ENCODE data around the gene CHST11. TPM values are rescaled to one million over a fixed set of nuclear protein-coding genes. Genes with fewer than 3 reads are reported as not detected.

The CHST11 gene
- total and polyA plus RNA-seq, 8 donors, result 11.1 to 56.9 (median 14.8) TPM

GRCh38 chr12:104733717-104734175, 277.0 kb downstream of the CHST11 start:
- Histone ChIP-seq H3K27ac (no peak overlapping the region), H3K4me1 (peaks cover 9 to 46% of the 10 kb centered on the region in 2 donors), H3K9me3 (no peaks in the 10 kb centered on the region), H3K27me3 (no peaks in the 10 kb centered on the region), H3K4me3 (no peak overlapping the region), H3K36me3 (no peaks in the 10 kb centered on the region)
- DNase-seq, result peak in 1 of 4 donors; percentile 47
- ATAC-seq, result peak; percentile 77
- TF ChIP-seq CTCF (IDR thresholded peaks at IDR 0.05), result no peak
- intact Hi-C loops (cut with DNase I), result no loop called here

- H3K27me3 ChIP-seq, result no peaks in the 10 kb centered on the region
- no peak for TF ChIP-seq CTCF (IDR thresholded peaks at IDR 0.05)
- DNase-seq (no peak), ATAC-seq (no peak)
- intact Hi-C loops (cut with DNase I), result no loop called here
- H3K36me3 ChIP-seq, result no peaks in the 10 kb centered on the region
- no peak overlapping the region for H3K27ac ChIP-seq
- H3K4me3 ChIP-seq, result no peak overlapping the region
- H3K4me1 ChIP-seq, result peaks cover 12 to 39% of the 10 kb centered on the region in 2 donors
- H3K9me3 ChIP-seq, result no peaks in the 10 kb centered on the region
Measured at GRCh38 chr12:104734541-104735095, 277.9 kb downstream of the CHST11 start.

GRCh38 chr12:104735801-104736200, 279.1 kb downstream of the CHST11 start:
- DNase-seq (no peak), ATAC-seq (no peak)
- H3K9me3 ChIP-seq, result no peaks in the 10 kb centered on the region
- no peak for TF ChIP-seq CTCF (IDR thresholded peaks at IDR 0.05)
- no peak overlapping the region for H3K27ac ChIP-seq
- H3K36me3 ChIP-seq, result no peaks in the 10 kb centered on the region
- peaks cover 17 to 44% of the 10 kb centered on the region in 2 donors for H3K4me1 ChIP-seq
- intact Hi-C loops (cut with DNase I), result no loop called here
- no peak overlapping the region for H3K4me3 ChIP-seq
- no peaks in the 10 kb centered on the region for H3K27me3 ChIP-seq

- Histone ChIP-seq H3K9me3 (no peaks in the 10 kb centered on the region), H3K27ac (no peak overlapping the region), H3K36me3 (no peaks in the 10 kb centered on the region), H3K27me3 (no peaks in the 10 kb centered on the region), H3K4me3 (no peak overlapping the region), H3K4me1 (peaks cover 17 to 49% of the 10 kb centered on the region in 2 donors)
- DNase-seq (no peak), ATAC-seq (no peak)
- intact Hi-C loops (cut with DNase I), result no loop called here
- no peak for TF ChIP-seq CTCF (IDR thresholded peaks at IDR 0.05)
Measured at GRCh38 chr12:104736307-104736706, 279.6 kb downstream of the CHST11 start.

GRCh38 chr12:104737113-104737512, 280.4 kb downstream of the CHST11 start:
- intact Hi-C loops (cut with DNase I), result no loop called here
- Histone ChIP-seq H3K4me3 (no peak overlapping the region), H3K27me3 (no peaks in the 10 kb centered on the region), H3K9me3 (no peaks in the 10 kb centered on the region), H3K36me3 (no peaks in the 10 kb centered on the region), H3K27ac (no peak overlapping the region), H3K4me1 (peaks cover 17 to 57% of the 10 kb centered on the region in 2 donors)
- DNase-seq (no peak), ATAC-seq (no peak)
- no peak for TF ChIP-seq CTCF (IDR thresholded peaks at IDR 0.05)

Data from left lung (tissue), 10 donors.